ENCODE measurements around the gene FDX1.
"Not testable (repeated sequence)": the region's sequence is repeated elsewhere in the genome, so short reads cannot be mapped to it uniquely, and the experiment has no call there.

The FDX1 gene, protein sequence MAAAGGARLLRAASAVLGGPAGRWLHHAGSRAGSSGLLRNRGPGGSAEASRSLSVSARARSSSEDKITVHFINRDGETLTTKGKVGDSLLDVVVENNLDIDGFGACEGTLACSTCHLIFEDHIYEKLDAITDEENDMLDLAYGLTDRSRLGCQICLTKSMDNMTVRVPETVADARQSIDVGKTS

DNA sequence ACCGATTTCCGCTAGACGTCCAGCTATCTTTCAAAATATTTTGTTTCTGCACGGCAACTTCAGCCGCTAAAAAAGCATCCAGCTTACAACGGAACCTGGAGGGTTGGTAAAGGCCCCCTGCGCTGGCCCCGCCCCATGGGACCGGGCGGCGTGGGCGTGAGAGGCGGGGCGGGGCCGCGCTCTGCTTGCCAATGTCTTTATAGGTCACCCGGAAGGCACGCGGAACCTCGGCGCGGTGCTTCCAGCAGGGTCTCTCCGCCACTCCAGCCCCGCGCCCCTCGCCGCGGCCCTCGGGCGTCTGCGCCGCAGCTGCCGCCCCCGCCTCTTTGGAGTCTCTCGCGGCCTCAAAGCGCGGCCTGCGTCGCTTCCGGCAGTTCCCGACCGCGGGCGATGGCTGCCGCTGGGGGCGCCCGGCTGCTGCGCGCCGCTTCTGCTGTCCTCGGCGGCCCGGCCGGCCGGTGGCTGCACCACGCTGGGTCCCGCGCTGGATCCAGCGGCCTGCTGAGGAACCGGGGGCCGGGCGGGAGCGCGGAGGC, at the start of gene FDX1:
Gene FDX1, plus strand, starts transcription at position 218 of the 536 bp plus-strand sequence. Its CDS starts 173 bp downstream, at position 391.
- peak; percentile 75 for DNase-seq (ENCODE audit: low spot score)

DNA sequence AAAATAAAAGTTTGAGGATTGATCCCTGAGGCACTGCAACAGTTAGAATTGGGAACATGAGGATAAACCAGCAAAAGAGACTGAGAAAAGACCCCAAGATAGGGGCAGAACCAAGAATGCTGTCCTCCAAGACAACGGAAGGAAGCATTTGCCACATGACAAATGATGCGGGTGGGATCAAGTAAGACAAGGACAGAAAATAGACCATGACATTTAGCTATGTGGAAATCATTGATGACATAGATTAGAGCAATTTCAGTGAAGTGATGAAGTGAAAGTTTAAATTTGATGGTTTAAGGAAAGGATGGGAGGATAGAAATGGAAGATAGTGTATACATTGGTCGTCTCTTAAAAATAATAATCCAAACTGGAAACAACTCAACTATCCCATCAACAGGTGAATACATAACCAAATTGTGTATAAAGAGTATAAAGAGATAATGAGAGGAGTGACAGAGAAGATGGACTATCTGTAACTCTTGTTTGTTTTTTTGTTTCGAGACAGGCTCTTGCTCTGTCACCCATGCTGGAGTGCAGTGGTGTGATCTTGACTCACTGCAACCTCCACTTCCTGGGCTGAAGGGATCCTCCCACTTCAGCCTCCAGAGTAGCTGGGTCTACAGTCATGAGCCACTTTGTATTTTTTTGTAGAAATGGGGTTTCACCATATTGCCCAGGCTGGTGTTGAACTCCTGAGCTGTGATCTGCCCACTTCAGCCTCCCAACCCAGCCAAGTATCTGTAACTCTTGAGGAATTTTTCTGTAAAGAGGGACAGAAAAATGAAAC, 48.7 kb upstream of the FDX1 start:
- DNase-seq (ENCODE audit: low spot score), result no peak

DNA sequence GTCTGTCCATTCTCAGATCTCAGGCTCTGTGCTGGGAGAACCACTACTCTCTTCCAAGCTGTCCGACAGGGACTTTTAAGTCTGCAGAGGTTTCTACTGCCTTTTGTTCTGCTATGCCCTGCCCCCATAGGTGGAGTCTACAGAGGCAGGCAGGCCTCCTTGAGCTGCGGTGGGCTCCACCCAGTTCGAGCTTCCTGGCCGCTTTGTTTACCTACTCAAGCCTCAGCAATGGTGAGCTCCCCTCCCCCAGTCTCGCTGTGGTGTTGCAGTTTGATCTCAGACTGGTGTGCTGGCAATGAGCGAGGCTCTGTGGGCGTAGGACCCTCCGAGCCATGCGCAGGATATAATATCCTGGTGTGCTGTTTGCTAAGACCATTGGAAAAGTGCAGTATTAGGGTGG, 41.5 kb upstream of the FDX1 start:
- DNase-seq (ENCODE audit: low spot score), result not testable (repeated sequence)

DNA sequence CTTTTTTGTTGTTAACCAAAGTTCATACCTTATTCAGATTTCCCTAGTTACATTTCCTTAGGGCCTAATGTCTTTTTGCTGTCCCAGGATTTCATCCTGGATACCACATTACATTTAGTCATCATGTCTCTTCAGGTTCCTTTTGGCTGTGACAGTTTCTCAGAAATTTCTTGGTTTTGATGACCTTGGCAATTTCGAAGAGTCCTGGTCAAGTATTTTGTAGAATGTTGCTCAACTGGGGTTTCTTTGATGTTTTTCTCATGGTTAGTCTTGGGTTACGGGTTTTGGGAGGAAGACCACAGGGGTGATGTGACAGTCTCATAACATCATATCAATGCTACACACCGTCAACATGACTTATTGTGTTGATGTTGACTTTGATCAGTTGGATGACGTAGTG, 39.8 kb upstream of the FDX1 start:
- DNase-seq (ENCODE audit: low spot score), result no peak

DNA sequence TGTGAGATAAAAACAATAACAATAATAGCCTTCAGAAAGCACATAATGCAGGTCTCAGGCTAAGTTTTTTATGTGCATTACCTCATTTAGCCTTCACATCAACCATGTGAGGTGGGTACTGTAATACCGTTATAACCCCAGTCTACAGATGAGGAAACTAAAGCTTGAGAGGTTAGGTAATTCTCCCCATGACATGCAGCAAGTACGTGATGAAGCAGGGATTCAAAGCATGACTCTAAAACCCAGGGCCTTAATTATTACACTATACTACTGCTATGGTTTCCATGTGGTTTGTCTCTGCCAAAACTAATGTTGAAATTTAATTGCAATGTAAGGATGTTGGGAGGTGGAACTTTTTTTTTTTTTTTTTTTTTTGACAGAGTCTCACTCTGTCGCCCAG, 37.7 kb upstream of the FDX1 start:
- no peak for DNase-seq (ENCODE audit: low spot score)

DNA sequence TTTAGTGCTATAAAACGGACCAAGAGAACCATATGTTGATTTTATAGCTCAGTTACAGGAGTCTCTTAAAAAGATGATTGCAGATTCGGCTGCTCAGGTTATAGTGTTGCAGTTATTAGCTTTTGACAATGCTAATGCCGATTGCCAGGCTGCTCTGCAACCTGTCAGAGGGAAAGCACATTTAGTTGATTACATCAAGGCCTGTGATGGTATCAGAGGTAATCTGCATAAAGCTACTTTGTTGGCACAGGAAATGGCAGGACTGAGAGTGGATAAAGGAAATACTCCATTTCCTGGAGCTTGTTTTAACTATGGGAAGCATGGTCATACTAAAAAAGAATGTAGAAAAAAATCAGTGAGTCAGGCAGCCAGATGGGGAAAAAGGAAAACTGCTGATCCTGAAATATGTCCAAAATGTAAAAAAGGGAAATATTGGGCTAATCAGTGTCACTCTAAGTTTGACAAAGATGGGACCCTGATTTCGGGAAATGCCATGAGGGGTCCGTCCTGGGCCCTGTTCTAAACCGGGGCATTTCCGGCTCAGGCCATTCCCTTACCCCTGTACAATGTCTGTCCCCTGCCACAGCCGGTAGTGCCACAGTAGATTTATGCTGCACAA, 32.0 kb upstream of the FDX1 start:
- DNase-seq (ENCODE audit: low spot score), result not testable (repeated sequence)

DNA sequence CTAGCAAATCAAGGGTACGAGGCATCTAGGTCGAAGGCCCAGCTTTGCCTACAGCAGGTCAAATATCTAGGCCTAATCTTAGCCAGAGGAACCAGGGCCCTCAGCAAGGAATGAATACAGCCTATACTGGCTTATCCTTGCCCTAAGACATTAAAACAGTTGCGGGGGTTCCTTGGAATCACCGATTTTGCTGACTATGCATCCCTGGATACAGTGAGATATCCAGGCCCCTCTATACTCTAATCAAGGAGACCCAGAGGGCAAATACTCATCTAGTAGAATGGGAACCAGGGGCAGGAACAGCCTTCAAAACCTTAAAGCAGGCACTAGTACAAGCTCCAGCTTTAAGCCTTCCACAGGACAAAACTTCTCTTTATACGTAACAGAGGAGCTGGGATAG, 26.2 kb upstream of the FDX1 start:
- DNase-seq (ENCODE audit: low spot score), result not testable (repeated sequence)

DNA sequence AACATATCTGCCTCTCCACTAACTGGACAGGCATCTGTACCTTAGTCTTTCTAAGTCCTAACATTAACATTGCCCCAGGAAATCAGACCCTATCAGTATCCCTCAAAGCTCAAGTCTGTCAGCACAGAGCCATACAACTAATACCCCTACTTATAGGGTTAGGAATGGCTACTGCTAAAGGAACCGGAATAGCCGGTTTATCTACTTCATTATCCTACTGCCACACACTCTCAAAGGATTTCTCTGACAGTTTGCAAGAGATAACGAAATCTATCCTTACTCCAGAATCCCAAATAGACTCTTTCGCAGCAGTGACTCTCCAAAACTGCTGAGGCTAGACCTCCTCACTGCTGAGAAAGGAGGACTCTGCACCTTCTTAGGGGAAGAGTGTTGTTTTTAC, 24.1 kb upstream of the FDX1 start:
- DNase-seq (ENCODE audit: low spot score), result not testable (repeated sequence)

DNA sequence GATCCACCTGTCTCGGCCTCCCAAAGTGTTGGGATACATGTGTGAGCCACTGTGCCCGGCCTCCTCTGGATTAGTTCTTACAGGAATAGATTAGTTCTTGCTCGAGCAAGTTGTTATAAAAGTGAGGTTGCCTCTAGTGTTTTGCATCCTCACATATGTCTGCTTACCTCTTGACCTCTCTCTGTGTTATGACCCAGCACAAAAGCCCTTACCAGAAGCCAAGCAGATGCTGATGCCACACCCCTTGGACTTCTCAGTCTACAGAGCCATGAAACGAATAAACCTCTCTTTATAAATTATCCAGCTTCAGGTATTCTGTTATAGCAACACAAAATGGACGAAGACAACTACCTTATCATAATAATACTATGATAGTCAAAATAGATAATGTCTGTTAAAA, 22.4 kb upstream of the FDX1 start:
- no peak for DNase-seq (ENCODE audit: low spot score)

DNA sequence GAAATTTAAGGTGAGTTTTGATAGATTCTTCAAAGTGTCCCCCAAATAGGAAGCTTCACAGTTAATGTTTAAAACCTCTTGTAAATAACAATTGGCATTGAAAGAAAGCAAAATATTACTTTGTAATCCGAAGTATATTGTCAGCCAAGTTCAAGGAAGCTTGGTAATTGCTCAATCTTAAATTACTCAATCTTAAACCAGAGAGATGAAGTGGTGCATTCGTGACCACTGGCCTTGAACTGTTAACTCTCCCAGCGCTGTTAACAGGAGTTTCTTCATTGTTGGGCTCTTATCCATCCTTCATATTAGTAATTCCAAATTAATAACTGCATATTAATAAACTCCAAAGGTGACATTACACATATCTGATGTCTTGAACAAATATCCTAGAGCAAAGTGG, 20.6 kb upstream of the FDX1 start:
- DNase-seq (ENCODE audit: low spot score), result no peak

DNA sequence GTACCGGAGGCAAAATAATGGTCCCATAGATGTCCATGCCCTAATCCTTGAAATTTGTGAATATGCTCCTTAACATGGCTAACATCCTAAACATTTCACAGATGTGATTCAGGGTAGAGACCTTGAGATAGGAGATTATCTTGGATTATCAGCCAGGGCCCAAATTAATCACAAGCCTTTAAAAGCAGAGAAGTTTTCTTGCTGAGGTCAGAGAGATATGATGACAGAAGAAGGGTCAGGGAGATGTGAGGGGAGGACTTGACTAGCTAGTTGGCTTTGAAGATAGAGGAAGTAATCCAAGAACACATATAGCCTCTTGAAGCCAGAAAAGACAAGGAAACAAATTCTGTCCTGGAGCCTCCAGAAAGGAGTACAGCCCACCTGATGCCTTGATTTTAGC, 19.1 kb upstream of the FDX1 start:
- no peak for DNase-seq (ENCODE audit: low spot score)

DNA sequence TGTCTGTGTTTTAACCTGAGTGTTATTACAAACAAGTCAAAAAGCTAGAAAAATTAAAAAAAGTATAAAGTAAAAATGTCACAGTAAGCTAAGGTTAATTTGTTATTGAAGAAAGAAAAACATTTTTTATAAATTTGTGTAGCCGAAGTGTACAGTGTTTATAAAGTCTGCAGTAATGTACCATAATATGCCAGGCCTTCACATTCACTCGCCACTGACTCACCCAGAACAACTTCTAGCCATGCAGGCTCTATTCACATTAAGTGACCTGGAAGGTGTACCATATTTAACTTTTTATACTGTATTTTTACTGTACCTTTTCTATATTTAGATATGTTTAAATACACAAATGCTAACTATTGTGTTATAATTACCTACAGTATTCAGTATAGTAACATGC, 14.7 kb upstream of the FDX1 start:
- DNase-seq (ENCODE audit: low spot score), result no peak

DNA sequence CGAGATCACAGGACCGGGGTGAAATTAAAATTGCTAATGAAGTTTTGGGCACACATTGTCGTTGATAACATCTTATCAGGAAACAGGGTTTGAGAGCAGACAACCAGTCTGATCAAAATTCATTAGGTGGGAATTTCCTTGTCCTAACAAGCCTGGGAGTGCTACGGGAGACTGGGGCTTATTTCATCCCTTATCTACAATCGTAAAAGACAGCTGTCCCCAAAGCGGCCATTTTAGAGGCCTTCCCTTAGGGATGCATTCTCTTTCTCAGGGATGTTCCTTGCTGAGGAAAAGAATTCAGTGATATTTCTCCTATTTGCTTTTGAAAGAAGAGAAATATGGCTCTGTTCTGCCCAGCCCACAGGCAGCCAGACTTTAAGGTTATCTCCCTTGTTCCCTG, 8.1 kb upstream of the FDX1 start:
- DNase-seq (ENCODE audit: low spot score), result not testable (repeated sequence)

DNA sequence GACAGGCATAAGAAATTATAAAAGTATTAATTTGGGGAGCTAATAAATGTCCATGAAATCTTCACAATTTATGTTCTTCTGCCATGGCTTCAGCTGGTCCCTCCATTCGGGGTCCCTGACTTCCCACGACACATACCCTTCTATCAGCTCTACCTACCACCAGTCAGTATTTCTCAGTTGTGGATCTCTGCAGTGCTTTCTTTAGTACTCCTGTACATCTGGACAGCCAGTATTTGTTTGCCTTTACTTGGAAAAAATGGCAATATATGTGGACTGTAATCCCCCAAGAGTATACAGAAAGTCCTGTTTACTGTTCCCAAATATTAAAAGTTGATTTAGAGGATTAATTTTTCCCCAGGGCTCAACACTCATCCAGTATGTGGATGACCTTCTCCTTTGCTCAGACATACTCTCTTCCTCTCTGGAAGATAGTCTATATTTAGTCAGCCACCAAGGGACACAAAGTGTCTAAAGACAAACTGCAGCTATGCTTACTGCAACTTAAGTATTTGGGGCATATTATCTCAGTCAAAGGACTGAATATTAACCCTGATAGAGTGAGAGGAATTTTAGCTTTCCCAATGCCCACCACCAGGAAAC, 7.3 kb upstream of the FDX1 start:
- DNase-seq (ENCODE audit: low spot score), result no peak

DNA sequence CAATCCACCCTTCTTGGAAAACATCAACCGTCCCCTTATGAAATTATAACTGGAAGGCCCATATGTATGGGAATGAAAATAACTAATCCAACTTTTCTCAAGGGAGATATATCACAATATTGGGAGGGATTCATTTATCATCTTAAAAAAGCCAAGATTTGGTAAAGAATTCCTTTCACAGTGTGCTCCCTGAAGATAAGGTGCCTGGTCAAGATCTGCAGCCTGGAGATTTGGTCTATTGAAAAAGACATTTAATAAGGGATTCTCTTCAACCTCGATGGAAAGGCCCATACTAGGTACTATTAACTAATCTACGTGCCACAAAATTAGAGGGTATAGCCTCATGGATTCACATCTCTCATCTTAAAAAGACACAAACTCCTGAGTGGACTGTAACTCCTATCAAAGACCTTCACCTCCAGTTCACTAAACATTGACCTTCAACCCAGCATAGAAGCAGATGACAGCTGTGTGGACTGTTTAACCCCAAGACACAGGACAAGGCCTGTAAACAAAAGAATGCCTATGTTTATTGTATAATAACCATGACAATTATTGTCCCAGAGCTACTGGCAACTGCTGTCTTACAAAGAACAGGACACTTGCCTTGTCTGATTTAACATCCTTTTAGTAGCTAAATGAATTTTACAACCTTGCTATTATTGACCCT, 4.8 kb upstream of the FDX1 start:
- DNase-seq (ENCODE audit: low spot score), result no peak

DNA sequence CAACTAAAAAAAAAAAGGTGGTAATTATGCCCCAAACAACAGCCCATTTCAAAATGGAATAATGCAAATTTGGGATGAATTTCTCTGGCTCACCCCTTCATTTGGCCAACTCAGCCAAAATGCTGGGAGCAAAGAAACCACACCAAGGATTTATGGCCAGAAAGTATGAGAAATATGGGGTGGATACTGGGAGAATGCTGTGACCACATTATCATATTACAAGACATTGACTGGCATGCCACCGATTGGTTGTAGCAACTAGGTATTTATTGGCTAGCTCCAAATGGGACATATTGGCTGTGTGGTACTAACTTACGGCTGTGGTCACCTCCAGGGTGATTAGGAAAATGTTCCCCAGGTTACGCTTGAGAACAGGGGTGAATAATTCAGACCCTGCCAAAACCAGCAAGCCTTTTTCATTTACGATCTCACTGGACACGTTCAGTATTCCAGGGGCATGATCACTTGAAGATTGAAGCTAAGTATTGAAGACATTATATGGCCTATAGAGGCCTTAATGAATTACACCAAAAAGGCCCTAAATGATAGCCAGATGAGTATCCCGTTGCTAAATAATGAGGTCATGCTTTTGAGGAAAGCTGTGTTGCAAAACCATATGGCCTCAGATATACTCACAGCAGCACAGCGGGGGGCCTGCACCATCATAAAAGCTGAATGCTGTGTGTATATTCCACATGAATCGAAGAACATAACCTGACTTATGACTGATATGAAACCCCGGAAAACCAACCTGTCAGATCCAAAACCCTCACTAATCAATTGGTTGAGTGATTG, 3.8 kb upstream of the FDX1 start:
- no peak for DNase-seq (ENCODE audit: low spot score)

DNA sequence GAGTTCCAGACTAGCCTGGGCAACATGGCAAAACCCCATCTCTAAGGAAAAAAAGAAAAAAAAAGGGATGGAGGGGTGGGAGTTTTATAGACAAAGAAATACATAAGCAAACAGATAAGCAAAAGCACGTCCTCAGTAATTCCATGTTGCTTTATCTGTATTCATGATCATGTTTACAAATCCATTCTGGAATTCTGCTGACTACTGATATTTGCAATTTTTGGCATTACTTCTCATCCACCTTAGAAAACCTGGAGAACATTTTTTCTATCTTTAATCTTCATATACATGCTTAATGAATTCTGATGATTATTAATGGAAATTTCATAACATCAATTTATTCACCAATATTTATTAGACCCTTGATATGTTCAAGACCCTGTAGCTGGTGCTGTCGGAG, 1.7 kb upstream of the FDX1 start:
- DNase-seq (ENCODE audit: low spot score), result no peak

DNA sequence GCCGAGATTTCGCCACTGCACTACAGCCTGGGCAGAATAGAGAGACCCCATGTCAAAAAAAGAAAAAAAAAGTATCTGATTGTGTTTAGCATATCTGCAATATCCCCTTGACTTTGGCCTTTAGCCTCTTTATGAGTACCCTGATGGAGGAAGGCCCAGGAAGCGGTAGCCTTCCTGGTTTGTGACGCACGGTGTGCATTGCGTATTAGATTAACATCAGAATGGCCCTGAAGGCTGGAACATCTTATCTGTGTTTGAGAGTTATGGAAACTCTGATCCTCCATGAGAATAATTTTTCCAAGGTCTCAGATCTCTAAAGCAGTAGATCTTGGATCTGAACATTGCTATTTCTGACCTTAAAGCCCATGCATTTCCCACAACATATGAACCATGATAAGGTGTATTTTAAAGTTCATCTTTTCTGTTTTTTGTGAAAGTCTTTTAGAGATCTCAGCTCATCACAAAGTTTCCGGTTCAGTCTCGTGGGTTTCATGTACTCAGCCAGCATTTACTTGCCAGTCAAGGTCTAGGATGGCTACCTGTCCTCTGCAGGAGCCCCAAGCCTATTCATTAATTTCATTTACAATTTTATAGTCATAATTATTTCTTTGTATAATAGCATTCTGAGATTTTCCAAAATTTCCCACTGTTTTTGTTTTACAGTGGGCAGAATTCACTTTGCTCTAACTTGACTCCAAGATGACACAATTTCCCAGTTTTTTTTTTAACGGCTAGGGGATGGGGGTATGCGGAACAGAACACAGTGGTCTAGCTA, 605 bp upstream of the FDX1 start:
- no peak for DNase-seq (ENCODE audit: low spot score)

DNA sequence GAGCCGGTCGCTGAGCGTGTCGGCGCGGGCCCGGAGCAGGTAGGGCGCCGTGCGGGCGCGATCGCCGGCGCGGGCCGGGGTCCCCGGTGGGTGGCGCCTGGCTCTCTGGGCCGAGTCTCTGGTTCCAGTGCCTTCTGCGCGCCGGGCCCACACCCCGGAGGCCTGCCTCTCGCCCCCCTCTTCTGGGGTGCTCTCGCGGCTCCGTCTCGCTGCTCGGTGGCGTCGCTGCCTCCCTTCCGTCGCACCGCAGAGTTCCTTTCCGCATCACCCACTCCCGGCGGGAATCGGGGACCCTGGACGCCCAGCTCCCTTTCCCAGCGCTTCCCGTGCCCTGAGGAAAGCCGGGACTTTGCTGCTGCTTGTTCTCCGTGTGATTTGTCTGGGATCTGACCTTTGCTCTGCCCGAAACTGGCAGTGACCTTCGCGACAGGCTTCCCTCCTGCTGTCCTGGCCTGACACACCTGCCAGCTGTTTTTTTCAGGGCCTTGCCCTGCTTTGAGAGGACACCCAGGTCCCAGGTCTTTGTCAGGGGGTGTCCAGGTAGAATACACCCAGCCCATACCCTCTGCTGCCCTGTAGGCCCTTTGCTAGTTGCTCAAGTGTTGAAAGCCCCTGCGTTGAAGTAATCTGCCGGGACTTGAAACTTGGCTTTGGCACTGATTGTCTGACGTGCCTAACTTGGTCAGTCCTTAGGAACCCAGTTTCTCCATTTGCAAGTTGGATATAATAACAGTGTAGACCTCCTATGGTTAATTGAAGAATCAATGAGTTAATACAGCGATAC, 711 bp downstream of the FDX1 start:
- DNase-seq (ENCODE audit: low spot score), result peak; percentile 34

Measured in globus pallidus (tissue), 1 donor.